ENCODE results near the gene TRIM14.

The TRIM14 gene

GRCh38 chr9:98140503-98140902 is 21.5 kb upstream of the TRIM14 start:
- TF ChIP-seq ZFX (IDR thresholded peaks at IDR 0.05; ENCODE audit: borderline replicate concordance), result no peak
- TF ChIP-seq CTCF (IDR thresholded peaks at IDR 0.05), result no peak
- H3K27ac ChIP-seq, result no peak overlapping the region

GRCh38 chr9:98136489-98136888 is 17.5 kb upstream of the TRIM14 start:
- H3K27ac ChIP-seq, result no peak overlapping the region
- TF ChIP-seq ZFX (IDR thresholded peaks at IDR 0.05; ENCODE audit: borderline replicate concordance), result no peak
- TF ChIP-seq CTCF (IDR thresholded peaks at IDR 0.05), result no peak

GRCh38 chr9:98135938-98136337 is 16.9 kb upstream of the TRIM14 start:
- TF ChIP-seq CTCF (IDR thresholded peaks at IDR 0.05) (no peak), ZFX (IDR thresholded peaks at IDR 0.05; ENCODE audit: borderline replicate concordance) (no peak)
- H3K27ac ChIP-seq, result no peak overlapping the region

- H3K27ac ChIP-seq, result no peak overlapping the region
- TF ChIP-seq ZFX (IDR thresholded peaks at IDR 0.05; ENCODE audit: borderline replicate concordance), result no peak
- TF ChIP-seq CTCF (IDR thresholded peaks at IDR 0.05), result no peak
These were observed 16.5 kb upstream of the TRIM14 start for GRCh38 chr9:98135558-98135934.

GRCh38 chr9:98134702-98135557 is 15.9 kb upstream of the TRIM14 start:
- TF ChIP-seq CTCF (IDR thresholded peaks at IDR 0.05) (no peak), ZFX (IDR thresholded peaks at IDR 0.05; ENCODE audit: borderline replicate concordance) (no peak)
- H3K27ac ChIP-seq, result no peak overlapping the region

GRCh38 chr9:98132806-98133631 is 14.0 kb upstream of the TRIM14 start:
- TF ChIP-seq CTCF (IDR thresholded peaks at IDR 0.05) (no peak), ZFX (IDR thresholded peaks at IDR 0.05; ENCODE audit: borderline replicate concordance) (no peak)
- no peak overlapping the region for H3K27ac ChIP-seq

GRCh38 chr9:98132158-98132557 is 13.1 kb upstream of the TRIM14 start:
- no peak overlapping the region for H3K27ac ChIP-seq
- TF ChIP-seq CTCF (IDR thresholded peaks at IDR 0.05) (no peak), ZFX (IDR thresholded peaks at IDR 0.05; ENCODE audit: borderline replicate concordance) (no peak)

All from 22Rv1 (cell line).